HFFc6 (cell line): ENCODE measurements around the gene BMERB1. TPM values are rescaled to one million over a fixed set of nuclear protein-coding genes. Genes with fewer than 3 reads are reported as not detected.
"Not testable (repeated sequence)": the region's sequence is repeated elsewhere in the genome, so short reads cannot be mapped to it uniquely, and the experiment has no call there.

Source experiments
- DNase-seq: peaks from one replicate; pipeline ENCODE4 v3.0.0-alpha.2; 2018
- H3K27ac Mint-ChIP-seq: 2 replicates; pipeline ENCODE4 v1.8.0; 2020; ENCODE audit warnings: mild to moderate bottlenecking, mixed read lengths
- H3K27me3 Mint-ChIP-seq: 2 replicates; pipeline ENCODE4 v1.8.0; 2021; ENCODE audit warnings: mild to moderate bottlenecking, moderate library complexity, mixed read lengths; ENCODE audit not compliant: insufficient read depth
- H3K36me3 Mint-ChIP-seq: 2 replicates; pipeline ENCODE4 v1.8.0; 2021; ENCODE audit warnings: low read depth, mixed read lengths
- H3K4me1 Mint-ChIP-seq: 2 replicates; pipeline ENCODE4 v1.8.0; 2020; ENCODE audit warnings: low read depth, mixed read lengths
- H3K4me3 Mint-ChIP-seq: 2 replicates; pipeline ENCODE4 v1.8.0; 2020; ENCODE audit warnings: mild to moderate bottlenecking, moderate library complexity, mixed read lengths
- H3K9me3 Mint-ChIP-seq: 2 replicates; pipeline ENCODE4 v1.8.0; 2020; ENCODE audit warnings: mild to moderate bottlenecking, mixed read lengths
- CTCF ChIP-seq: fragments of 200-600 bp; sonication (generic); IDR thresholded peaks from 2 replicates; pipeline ENCODE4 v1.5.0; 2021; ENCODE audit warnings: antibody characterized with exemption, mild to moderate bottlenecking
- total RNA-seq, 6 experiments: library from RNA; stranded (reverse); fragmentation: NEBNext Ultra II Directional; extraction: Animal tissue kit (Norgen Biotek cat#: 25700); gene quantifications; 2 replicates in 1 of 6; 3 replicates in 5 of 6; pipeline ENCODE4 v1.2.3, GENCODE V29; 2021

The BMERB1 gene
- total RNA-seq, 6 experiments from 2014 or later = 24.3 to 35.1 (median 29.9) TPM

GRCh38 chr16:15542734-15543347, 108.5 kb downstream of the BMERB1 start:
- no peak overlapping the region for H3K27ac Mint-ChIP-seq
- peaks cover 4% of the 10 kb centered on the region; the same call in 1 of the 2 replicates for H3K36me3 Mint-ChIP-seq
- H3K4me3 Mint-ChIP-seq = no peak overlapping the region
- DNase-seq = no peak
- no peaks in the 10 kb centered on the region for H3K9me3 Mint-ChIP-seq
- TF ChIP-seq CTCF = no peak
- H3K27me3 Mint-ChIP-seq = no peaks in the 10 kb centered on the region; the same call in none of the 2 replicates
- H3K4me1 Mint-ChIP-seq = peaks cover 10% of the 10 kb centered on the region; the same call in 1 of the 2 replicates

DNA sequence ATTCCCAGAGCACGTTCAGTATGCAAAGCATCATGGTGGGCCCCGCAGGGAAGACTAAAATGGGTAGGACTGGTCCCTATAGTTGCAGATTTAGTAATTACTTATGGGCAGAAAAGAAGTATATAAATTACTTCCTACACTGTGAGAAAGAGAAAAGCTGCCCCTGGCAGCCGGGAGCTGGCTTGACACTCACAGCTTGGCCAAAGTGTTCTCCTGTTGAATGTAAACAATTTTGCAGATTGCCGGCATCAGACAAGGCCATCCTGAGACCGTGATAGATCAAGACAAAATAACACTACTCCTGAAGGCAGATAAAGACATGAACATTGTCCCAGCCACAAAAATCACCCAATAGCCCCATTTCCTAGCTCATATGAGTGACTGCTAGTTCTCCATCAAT, 110.0 kb downstream of the BMERB1 start:
- Mint-ChIP-seq H3K4me1 (peaks cover 16% of the 10 kb centered on the region), H3K4me3 (no peak overlapping the region), H3K27me3 (no peaks in the 10 kb centered on the region; the same call in none of the 2 replicates), H3K9me3 (no peaks in the 10 kb centered on the region), H3K36me3 (peaks cover 12% of the 10 kb centered on the region), H3K27ac (no peak overlapping the region)
- DNase-seq = no peak
- TF ChIP-seq CTCF = no peak

DNA sequence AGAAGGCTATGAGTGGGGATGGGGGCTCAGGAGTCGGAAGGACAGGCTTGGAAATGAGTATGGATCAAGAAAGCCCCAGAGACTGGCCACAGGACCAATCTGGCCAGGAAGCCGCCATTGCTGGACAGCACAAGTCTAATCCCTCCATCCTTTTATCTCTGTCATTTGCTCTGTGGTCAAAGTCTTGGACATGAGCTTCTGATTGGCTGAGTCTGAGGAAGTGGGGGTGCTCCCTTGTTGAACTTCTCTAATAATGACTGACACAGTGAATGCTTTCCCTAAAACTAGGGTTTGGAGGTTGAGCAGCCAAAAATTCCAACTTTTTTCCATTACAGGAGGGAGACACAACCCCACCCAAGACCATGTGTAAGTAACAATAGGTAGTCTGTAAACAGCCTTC, 111.2 kb downstream of the BMERB1 start:
- no peak for TF ChIP-seq CTCF
- H3K27ac Mint-ChIP-seq = no peak overlapping the region
- peaks cover 12% of the 10 kb centered on the region for H3K36me3 Mint-ChIP-seq
- H3K4me1 Mint-ChIP-seq = peaks cover 18% of the 10 kb centered on the region
- no peaks in the 10 kb centered on the region for H3K9me3 Mint-ChIP-seq
- DNase-seq = no peak
- no peak overlapping the region for H3K4me3 Mint-ChIP-seq
- no peaks in the 10 kb centered on the region; the same call in none of the 2 replicates for H3K27me3 Mint-ChIP-seq

GRCh38 chr16:15547072-15547767, 112.8 kb downstream of the BMERB1 start:
- not testable (repeated sequence) for H3K27ac Mint-ChIP-seq, H3K27me3 Mint-ChIP-seq, H3K9me3 Mint-ChIP-seq, DNase-seq, H3K4me3 Mint-ChIP-seq
- peaks cover 22% of the 10 kb centered on the region for H3K4me1 Mint-ChIP-seq
- H3K36me3 Mint-ChIP-seq = peaks cover 12% of the 10 kb centered on the region

DNA sequence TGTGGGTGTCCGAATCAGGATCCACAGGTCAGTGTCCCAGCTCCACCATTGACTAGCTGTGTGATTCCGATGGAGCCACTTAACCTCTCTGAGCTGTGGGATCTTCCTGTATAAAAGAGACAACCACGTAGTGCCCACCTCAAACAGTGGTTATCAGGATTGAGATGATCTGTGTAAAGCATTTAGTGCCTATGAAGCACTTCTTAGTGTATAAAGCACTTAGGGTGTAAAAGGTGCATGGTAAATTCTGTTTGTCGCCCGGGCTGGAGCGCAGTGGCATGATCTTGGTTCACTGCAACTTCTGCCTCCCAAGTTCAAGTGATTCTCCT, 113.3 kb downstream of the BMERB1 start:
- Mint-ChIP-seq H3K27me3 (no peaks in the 10 kb centered on the region; the same call in none of the 2 replicates), H3K27ac (no peak overlapping the region), H3K9me3 (no peaks in the 10 kb centered on the region), H3K4me3 (no peak overlapping the region), H3K4me1 (peaks cover 22% of the 10 kb centered on the region), H3K36me3 (peaks cover 12% of the 10 kb centered on the region)
- TF ChIP-seq CTCF = no peak
- DNase-seq = no peak

DNA sequence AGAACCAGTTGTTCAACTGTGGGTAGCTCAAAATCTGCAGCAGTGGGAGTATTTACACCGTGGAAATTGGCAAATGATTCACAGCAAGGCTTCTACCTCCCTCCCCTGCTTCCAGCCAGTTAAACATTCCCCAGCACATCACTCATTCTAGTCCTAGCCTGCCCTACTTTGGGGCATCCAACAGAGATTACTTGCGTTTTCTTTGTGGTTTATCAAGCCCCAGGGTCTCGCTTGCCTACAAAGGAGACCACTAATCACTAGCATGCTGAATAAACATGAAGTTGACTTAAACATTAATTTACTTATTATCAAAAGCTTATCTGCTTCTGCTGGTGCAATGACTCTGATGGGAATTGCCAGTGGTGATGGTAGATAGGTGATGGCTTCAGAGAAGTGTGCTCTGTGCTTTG, 114.1 kb downstream of the BMERB1 start:
- Mint-ChIP-seq H3K4me3 (no peak overlapping the region), H3K27ac (no peak overlapping the region), H3K9me3 (no peaks in the 10 kb centered on the region), H3K27me3 (no peaks in the 10 kb centered on the region; the same call in 1 of the 2 replicates), H3K36me3 (peaks cover 12% of the 10 kb centered on the region), H3K4me1 (peaks cover 22% of the 10 kb centered on the region)
- no peak for DNase-seq
- no peak for TF ChIP-seq CTCF
